ENCODE results near the gene MAN1C1. TPM values are rescaled to one million over a fixed set of nuclear protein-coding genes. Genes with fewer than 3 reads are reported as not detected.

MAN1C1 gene
- total RNA-seq, 6 experiments from 2014 or later = 10.7 to 38.8 (median 21.0) TPM

- no peak for ATAC-seq
- TF ChIP-seq, protein P1, sequence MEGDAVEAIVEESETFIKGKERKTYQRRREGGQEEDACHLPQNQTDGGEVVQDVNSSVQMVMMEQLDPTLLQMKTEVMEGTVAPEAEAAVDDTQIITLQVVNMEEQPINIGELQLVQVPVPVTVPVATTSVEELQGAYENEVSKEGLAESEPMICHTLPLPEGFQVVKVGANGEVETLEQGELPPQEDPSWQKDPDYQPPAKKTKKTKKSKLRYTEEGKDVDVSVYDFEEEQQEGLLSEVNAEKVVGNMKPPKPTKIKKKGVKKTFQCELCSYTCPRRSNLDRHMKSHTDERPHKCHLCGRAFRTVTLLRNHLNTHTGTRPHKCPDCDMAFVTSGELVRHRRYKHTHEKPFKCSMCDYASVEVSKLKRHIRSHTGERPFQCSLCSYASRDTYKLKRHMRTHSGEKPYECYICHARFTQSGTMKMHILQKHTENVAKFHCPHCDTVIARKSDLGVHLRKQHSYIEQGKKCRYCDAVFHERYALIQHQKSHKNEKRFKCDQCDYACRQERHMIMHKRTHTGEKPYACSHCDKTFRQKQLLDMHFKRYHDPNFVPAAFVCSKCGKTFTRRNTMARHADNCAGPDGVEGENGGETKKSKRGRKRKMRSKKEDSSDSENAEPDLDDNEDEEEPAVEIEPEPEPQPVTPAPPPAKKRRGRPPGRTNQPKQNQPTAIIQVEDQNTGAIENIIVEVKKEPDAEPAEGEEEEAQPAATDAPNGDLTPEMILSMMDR (IDR thresholded peaks at IDR 0.05) = no peak
- no peak for TF ChIP-seq POLR2A (IDR thresholded peaks at IDR 0.05)
- Histone ChIP-seq H3K36me3 (no peaks in the 10 kb centered on the region), H3K27me3 (no peaks in the 10 kb centered on the region), H3K4me3 (no peak overlapping the region), H3K9me3 (no peaks in the 10 kb centered on the region), H3K27ac (peak overlapping the region in 1 of 3 donors; percentile 14), H3K4me1 (peaks cover 0 to 46% (median 9%) of the 10 kb centered on the region in 4 donors)
- WGBS (ENCODE audit: insufficient coverage, low coverage, low lambda C conversion rate, missing lambda C conversion rate) = 89% methylated on average over 10 of the region's 13 CpGs
- intact Hi-C loops (cut with DNase I) = no loop called here
- no peak for DNase-seq
Observed at GRCh38 chr1:25684216-25684965, 67.8 kb downstream of the MAN1C1 start.

DNA sequence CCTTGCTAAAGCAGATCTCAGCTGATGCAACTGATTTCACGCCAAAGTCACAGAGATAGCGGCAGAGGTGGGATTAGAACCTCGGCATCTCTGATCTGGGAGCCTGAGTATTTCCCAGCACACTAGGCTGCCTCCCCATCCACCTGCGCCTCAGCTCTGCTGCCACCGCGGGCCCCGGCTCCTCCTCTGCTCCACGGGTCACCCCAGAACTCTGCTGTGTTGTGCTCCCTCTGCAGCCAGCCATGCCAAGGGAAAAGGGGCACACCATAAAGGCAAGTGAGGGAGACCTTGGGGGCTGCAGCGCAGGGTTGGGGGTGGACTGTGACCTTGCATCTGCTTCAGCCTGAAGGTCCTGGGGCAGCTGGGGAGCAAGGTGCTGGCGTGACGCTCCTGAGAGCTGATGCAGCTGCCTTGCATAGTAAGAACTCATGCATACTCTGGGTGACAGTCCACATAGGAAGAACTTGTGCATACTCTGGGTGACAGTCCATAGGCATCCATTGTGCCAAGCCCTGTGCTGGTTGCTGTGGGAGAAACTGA is 68.7 kb downstream of the MAN1C1 start:
- Histone ChIP-seq H3K9me3 (no peaks in the 10 kb centered on the region), H3K27ac (peak overlapping the region in 2 of 3 donors; percentile 67 to 86), H3K4me1 (peaks cover 0 to 46% (median 9%) of the 10 kb centered on the region in 4 donors)

GRCh38 chr1:25685938-25686665 is 69.5 kb downstream of the MAN1C1 start:
- intact Hi-C loops (cut with DNase I) = no loop called here
- DNase-seq (peak; percentile 56 to 84 (median 84)), ATAC-seq (peak; percentile 21 to 61 (median 59))
- Histone ChIP-seq H3K4me1 (peaks cover 0 to 43% (median 7%) of the 10 kb centered on the region in 4 donors), H3K36me3 (no peaks in the 10 kb centered on the region), H3K4me3 (peak overlapping the region in 2 of 3 donors; percentile 31 to 46), H3K9me3 (no peaks in the 10 kb centered on the region), H3K27ac (peak overlapping the region in 2 of 3 donors; percentile 67 to 86), H3K27me3 (no peaks in the 10 kb centered on the region)
- 58% methylated on average over 15 of the region's 19 CpGs for WGBS (ENCODE audit: insufficient coverage, low coverage, low lambda C conversion rate, missing lambda C conversion rate)
- TF ChIP-seq, protein P1 (IDR thresholded peaks at IDR 0.05) = no peak
- no peak for TF ChIP-seq POLR2A (IDR thresholded peaks at IDR 0.05)

More for the DNA sequence above, 68.7 kb downstream of the MAN1C1 start:
- no peak for TF ChIP-seq POLR2A (IDR thresholded peaks at IDR 0.05)
- TF ChIP-seq, protein P1 (IDR thresholded peaks at IDR 0.05) = no peak
- no peak for ATAC-seq
- no peaks in the 10 kb centered on the region for H3K36me3 ChIP-seq
- DNase-seq = no peak
- H3K27me3 ChIP-seq = no peaks in the 10 kb centered on the region
- no CpG with 5 or more reads among the region's 11 CpGs for WGBS (ENCODE audit: insufficient coverage, low coverage, low lambda C conversion rate, missing lambda C conversion rate)
- intact Hi-C loops (cut with DNase I) = no loop called here
- H3K4me3 ChIP-seq = no peak overlapping the region

GRCh38 chr1:25687221-25688017 is 70.8 kb downstream of the MAN1C1 start:
- H3K27me3 ChIP-seq = no peaks in the 10 kb centered on the region
- H3K4me1 ChIP-seq = peaks cover 0 to 30% (median 3%) of the 10 kb centered on the region in 4 donors
- H3K27ac ChIP-seq = peak overlapping the region in 2 of 3 donors; percentile 67 to 86
- H3K9me3 ChIP-seq = no peaks in the 10 kb centered on the region
- H3K36me3 ChIP-seq = no peaks in the 10 kb centered on the region
- intact Hi-C loops (cut with DNase I) = no loop called here
- no peak for ATAC-seq
- TF ChIP-seq, protein P1 (IDR thresholded peaks at IDR 0.05) = no peak
- TF ChIP-seq POLR2A (IDR thresholded peaks at IDR 0.05) = no peak
- 65% methylated on average over 4 of the region's 6 CpGs for WGBS (ENCODE audit: insufficient coverage, low coverage, low lambda C conversion rate, missing lambda C conversion rate)
- H3K4me3 ChIP-seq = peak overlapping the region in 2 of 3 donors; percentile 31 to 46
- no peak for DNase-seq
